Colonic mucosa (tissue), 4 donors: ENCODE results near the gene GALNT16. TPM values are rescaled to one million over a fixed set of nuclear protein-coding genes. Genes with fewer than 3 reads are reported as not detected.

Source experiments
- DNase-seq: peaks from one replicate; pipeline ENCODE4 v3.0.0-alpha.2; 2020
- H3K27ac ChIP-seq: fragments of 200-600 bp; one replicate; pipeline ENCODE4 v1.8.0; 2021
- H3K27me3 ChIP-seq: fragments of 200-600 bp; one replicate; pipeline ENCODE4 v1.8.0; 2021
- H3K36me3 ChIP-seq: fragments of 200-600 bp; one replicate; pipeline ENCODE4 v1.8.0; 2021
- H3K4me1 ChIP-seq: fragments of 200-600 bp; one replicate; pipeline ENCODE4 v1.8.0; 2021; ENCODE audit warnings: mild to moderate bottlenecking
- H3K4me3 ChIP-seq: fragments of 200-600 bp; one replicate; pipeline ENCODE4 v1.8.0; 2021
- H3K9ac ChIP-seq, 2 donors: one replicate each; pipeline ENCODE4 v1.7.0; 2013; ENCODE audit warnings: control low read depth in 2 of 2, low read depth in 2 of 2, low read length in 2 of 2
- H3K9me3 ChIP-seq: fragments of 200-600 bp; one replicate; pipeline ENCODE4 v1.8.0; 2021
- CTCF ChIP-seq: fragments of 200-600 bp; IDR thresholded peaks from one replicate; pipeline ENCODE4 v1.8.0; 2022; ENCODE audit warnings: antibody characterized with exemption, mild to moderate bottlenecking
- intact Hi-C: fragments of 100-400 bp; cut with DNase I; formaldehyde crosslinking; loops from one replicate; pipeline ENCODE4 v1.14.1; 2022
- total RNA-seq, 2 donors: library from RNA; stranded (reverse); fragmentation: NEBNext Ultra II Directional in 1 of 2; extraction: Animal tissue kit (Norgen Biotek cat#: 25700) in 1 of 2; gene quantifications; one replicate each; pipeline ENCODE4 v1.2.1, GENCODE V29; 2021
- donor health status: healthy.
- donor health status: DM: no; HTN: no; CAD: no.
- donor health status: DM: no; HTN: no; CAD: no.

The GALNT16 gene
- total RNA-seq, 2 donors from 2014 or later = 0.22 to 1.6 TPM

- Histone ChIP-seq H3K27ac (no peak overlapping the region), H3K9ac (no peak overlapping the region), H3K4me3 (no peak overlapping the region), H3K27me3 (no peaks in the 10 kb centered on the region), H3K9me3 (no peaks in the 10 kb centered on the region), H3K36me3 (no peaks in the 10 kb centered on the region), H3K4me1 (no peaks in the 10 kb centered on the region)
- no peak for DNase-seq
- intact Hi-C loops = no loop called here
- TF ChIP-seq CTCF = no peak
Measured at GRCh38 chr14:69332782-69333395, 72.9 kb downstream of the GALNT16 start.

DNA sequence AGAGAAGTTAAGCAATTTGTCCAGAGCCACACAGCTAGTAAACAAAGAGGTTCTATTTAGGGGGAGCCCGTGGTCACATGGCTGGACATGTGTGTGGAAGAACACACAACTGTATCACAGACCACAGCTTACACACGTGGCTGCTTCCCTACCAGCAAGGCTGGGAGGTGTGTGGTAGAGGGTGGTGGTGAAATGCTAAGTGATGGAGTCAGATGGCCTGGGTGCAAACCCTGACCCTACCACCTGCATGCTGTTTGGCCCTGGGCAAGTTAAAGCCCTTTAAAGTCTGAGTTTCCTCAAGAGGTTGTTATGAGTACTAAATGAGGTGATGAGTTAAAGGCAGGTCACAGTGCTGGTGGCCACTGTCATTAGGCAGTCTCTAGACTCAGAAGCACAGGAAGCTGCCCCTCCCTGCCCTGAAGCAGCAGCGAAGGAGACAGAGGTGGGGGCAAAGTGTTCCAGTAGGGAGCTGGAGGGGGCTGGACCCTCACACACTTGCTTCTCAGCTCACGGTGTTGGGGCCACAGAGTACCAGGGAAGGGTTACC is 73.9 kb downstream of the GALNT16 start:
- no peak overlapping the region for H3K4me3 ChIP-seq
- H3K27ac ChIP-seq = no peak overlapping the region
- no peaks in the 10 kb centered on the region for H3K36me3 ChIP-seq
- no peak overlapping the region for H3K9ac ChIP-seq
- TF ChIP-seq CTCF = no peak
- no peak for DNase-seq
- H3K4me1 ChIP-seq = no peaks in the 10 kb centered on the region
- intact Hi-C loops = no loop called here
- no peaks in the 10 kb centered on the region for H3K9me3 ChIP-seq
- no peaks in the 10 kb centered on the region for H3K27me3 ChIP-seq

GRCh38 chr14:69334576-69334975 is 74.6 kb downstream of the GALNT16 start:
- Histone ChIP-seq H3K27me3 (no peaks in the 10 kb centered on the region), H3K9me3 (no peaks in the 10 kb centered on the region), H3K4me1 (no peaks in the 10 kb centered on the region), H3K4me3 (no peak overlapping the region), H3K9ac (no peak overlapping the region), H3K36me3 (no peaks in the 10 kb centered on the region), H3K27ac (no peak overlapping the region)
- no peak for DNase-seq
- no peak for TF ChIP-seq CTCF
- intact Hi-C loops = no loop called here

DNA sequence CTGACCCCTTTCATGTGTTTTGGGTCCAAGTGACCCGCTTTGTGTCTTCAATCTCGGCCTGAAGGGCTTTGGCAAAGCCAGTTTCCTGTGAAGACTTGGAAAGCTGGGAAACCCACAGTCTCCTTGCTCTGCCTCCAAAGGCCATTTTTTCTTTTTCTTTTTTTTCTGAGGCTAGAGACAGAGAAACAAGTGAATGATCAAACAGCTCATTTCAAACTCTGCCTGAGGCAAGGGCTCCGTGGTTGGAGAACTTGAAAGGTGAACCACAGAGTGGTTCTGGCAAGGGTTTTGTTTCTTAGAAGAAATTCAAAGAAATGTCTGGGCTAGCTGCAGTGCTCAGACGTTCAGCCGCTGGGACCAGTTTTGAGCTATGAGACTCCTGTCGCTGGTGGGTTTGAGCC is 75.4 kb downstream of the GALNT16 start:
- no peaks in the 10 kb centered on the region for H3K9me3 ChIP-seq
- no peak overlapping the region for H3K27ac ChIP-seq
- H3K27me3 ChIP-seq = no peaks in the 10 kb centered on the region
- no peak for TF ChIP-seq CTCF
- H3K4me1 ChIP-seq = no peaks in the 10 kb centered on the region
- intact Hi-C loops = no loop called here
- H3K4me3 ChIP-seq = no peak overlapping the region
- no peak for DNase-seq
- H3K36me3 ChIP-seq = no peaks in the 10 kb centered on the region
- no peak overlapping the region for H3K9ac ChIP-seq

DNA sequence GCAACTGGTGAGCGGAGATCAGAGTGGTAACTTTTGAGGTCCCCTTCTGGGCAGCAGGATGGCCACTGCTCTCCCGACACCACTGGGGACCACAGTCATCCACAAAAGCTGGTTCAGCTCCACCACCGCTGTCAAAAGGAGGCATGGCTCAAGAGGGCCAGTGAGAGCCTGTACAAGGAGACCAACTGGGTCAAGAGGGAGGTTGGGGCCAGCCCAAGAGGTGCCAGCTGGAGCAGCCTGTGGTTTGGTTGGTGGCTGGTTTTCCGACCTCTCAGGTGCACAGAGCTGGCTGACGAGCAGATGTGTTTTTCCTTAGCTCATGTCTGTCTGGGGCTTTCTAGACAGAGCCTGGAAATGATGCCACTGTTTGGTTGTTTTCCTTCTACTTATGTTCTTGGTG is 78.0 kb downstream of the GALNT16 start:
- H3K36me3 ChIP-seq = no peaks in the 10 kb centered on the region
- H3K27ac ChIP-seq = no peak overlapping the region
- DNase-seq = no peak
- no peaks in the 10 kb centered on the region for H3K4me1 ChIP-seq
- H3K4me3 ChIP-seq = no peak overlapping the region
- intact Hi-C loops = no loop called here
- no peaks in the 10 kb centered on the region for H3K27me3 ChIP-seq
- no peak for TF ChIP-seq CTCF
- H3K9me3 ChIP-seq = no peaks in the 10 kb centered on the region
- H3K9ac ChIP-seq = no peak overlapping the region
